GM12892 (cell line): ENCODE measurements around the gene CNTNAP2.

Source experiments
- POLR2A ChIP-seq: IDR thresholded peaks from 2 replicates; pipeline ENCODE4 v1.6.1; 2011; ENCODE audit warnings: low read depth, low read length, control low read depth
- POLR2AphosphoS5 ChIP-seq: IDR thresholded peaks from 2 replicates; pipeline ENCODE4 v1.6.1; 2011; ENCODE audit warnings: low read depth, low read length, control low read depth

GRCh38 chr7:148185041-148185440 lies 2068.4 kb downstream of the CNTNAP2 start:
- no peak for TF ChIP-seq POLR2AphosphoS5
- no peak for TF ChIP-seq POLR2A
